Measurements from ENCODE around the gene GNLY. TPM values are rescaled to one million over a fixed set of nuclear protein-coding genes. Genes with fewer than 3 reads are reported as not detected.
"Not testable (repeated sequence)": the region's sequence is repeated elsewhere in the genome, so short reads cannot be mapped to it uniquely, and the experiment has no call there.

Gene GNLY
- total and polyA plus RNA-seq, 2 of the 4 experiments (the other 2 are of a cell fraction), result not detected

- dilution Hi-C loops (cut with HindIII; ENCODE audit: low sequenced_read_pairs, unreplicated experiment), result not testable (repeated sequence)
Observed at GRCh38 chr2:85670416-85670815, 23.7 kb upstream of the GNLY start.

More at GRCh38 chr2:85670416-85670815, 23.7 kb upstream of the GNLY start:
- BruUV-seq (replicated peaks); H3K9me1 ChIP-seq (ENCODE audit: insufficient read depth, low read length); H3K14ac ChIP-seq (replicated peaks; ENCODE audit: low read depth, low read length); H4K91ac ChIP-seq (ENCODE audit: insufficient read depth, low read depth, low read length); H2AK9ac ChIP-seq (replicated peaks; ENCODE audit: low read depth, low read length, poor library complexity); H2BK120ac ChIP-seq (ENCODE audit: low read depth, low read length); H3K9me3 ChIP-seq (ENCODE audit: control insufficient read depth, insufficient read depth, low read length); POLR2A ChIA-PET (ENCODE audit: unreplicated experiment); H4K20me1 ChIP-seq (ENCODE audit: insufficient read depth, low read length); H2BK15ac ChIP-seq (ENCODE audit: low read depth, low read length); H2AK5ac ChIP-seq (ENCODE audit: low read depth, low read length); H3K23ac ChIP-seq (ENCODE audit: low read depth, low read length); H4K5ac ChIP-seq (ENCODE audit: low read depth, low read length); DNase-seq; H3K36me3 ChIP-seq (ENCODE audit: control insufficient read depth, insufficient read depth, low read length); H3K9ac ChIP-seq (ENCODE audit: low read depth, low read length); H4K8ac ChIP-seq (ENCODE audit: low read depth in 2 of 2, low read length in 2 of 2); H2AFZ ChIP-seq (replicated peaks; ENCODE audit: low read length, poor library complexity); intact Hi-C loops (cut with micrococcal nuclease); in situ Hi-C loops (cut with MboI; ENCODE audit: low sequenced_read_pairs); H3K56ac ChIP-seq (ENCODE audit: extremely low read depth, insufficient read depth, low read length); CTCF ChIA-PET; H3K4me1 ChIP-seq (ENCODE audit: control insufficient read depth, insufficient read depth, low read length); H3K4me3 ChIP-seq (ENCODE audit: insufficient read depth, low read depth, low read length); H3K4me2 ChIP-seq (ENCODE audit: low read depth, low read length); H2BK20ac ChIP-seq (ENCODE audit: low read depth, low read length); H3K4ac ChIP-seq (ENCODE audit: low read depth, low read length); ATAC-seq (ENCODE audit: low read depth); H3K27ac ChIP-seq (ENCODE audit: insufficient read depth, low read length); H3K18ac ChIP-seq (ENCODE audit: low read depth, low read length); H3K27me3 ChIP-seq (ENCODE audit: control insufficient read depth, insufficient read depth, low read length); H2BK5ac ChIP-seq (ENCODE audit: low read depth, low read length, poor library complexity, severe bottlenecking); H3K79me1 ChIP-seq (ENCODE audit: low read depth in 1 of 2, low read length in 2 of 2): not testable (repeated sequence)
- WGBS, 2 experiments (ENCODE audit: extremely low coverage in 2 of 2, insufficient read length in 1 of 2), result 84% methylated on average over 8 of the region's 13 CpGs; no CpG with 5 or more reads in 1 of the 2 experiments

Measured in IMR-90 (cell line).